HG02981 (cell line): Measurements from ENCODE around the gene TRAT1.
"Not testable (repeated sequence)": the region's sequence is repeated elsewhere in the genome, so short reads cannot be mapped to it uniquely, and the experiment has no call there.

Experiments used
- ATAC-seq: cut with Tn5 transposase; IDR thresholded peaks from one replicate; pipeline ENCODE4 v1.9.1; 2021; ENCODE audit warnings: mild to moderate bottlenecking, moderate library complexity; ENCODE audit not compliant: unreplicated experiment

The TRAT1 gene, protein sequence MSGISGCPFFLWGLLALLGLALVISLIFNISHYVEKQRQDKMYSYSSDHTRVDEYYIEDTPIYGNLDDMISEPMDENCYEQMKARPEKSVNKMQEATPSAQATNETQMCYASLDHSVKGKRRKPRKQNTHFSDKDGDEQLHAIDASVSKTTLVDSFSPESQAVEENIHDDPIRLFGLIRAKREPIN

DNA sequence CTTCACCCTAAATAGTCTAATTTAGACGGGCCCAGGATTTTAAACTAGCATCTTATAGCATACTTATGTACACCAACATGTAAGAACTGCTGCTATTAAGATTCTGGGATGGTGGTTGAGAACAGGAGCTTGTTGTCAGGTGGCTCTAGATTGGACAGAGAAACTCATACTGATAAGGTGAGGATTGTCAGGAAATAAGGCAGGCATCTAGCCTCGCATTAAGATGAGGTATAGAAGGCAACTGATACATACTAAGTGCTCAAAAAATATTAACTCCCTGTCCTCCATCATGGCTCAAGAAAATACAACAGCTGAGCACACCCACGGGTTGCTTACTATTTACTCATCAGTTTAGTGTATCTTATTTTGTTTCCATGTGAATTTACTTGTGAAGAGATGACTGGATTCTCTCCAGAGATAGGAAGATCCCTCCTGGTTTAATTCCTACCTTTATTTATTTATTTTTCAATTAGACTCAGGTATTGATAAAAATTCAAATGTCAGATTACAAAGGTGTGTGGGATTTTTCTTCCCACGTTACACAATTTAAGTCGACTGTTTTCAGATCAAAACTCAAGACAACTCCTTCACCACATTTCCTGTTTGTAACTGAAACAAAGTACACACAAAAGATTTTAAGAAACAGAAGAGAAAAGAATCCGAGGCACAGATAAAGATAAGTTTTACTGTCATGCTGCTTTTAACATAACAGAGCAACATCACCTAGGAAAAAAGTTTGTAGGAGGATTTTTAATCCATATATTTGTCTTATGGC lies at the start of gene TRAT1:
TRAT1 (plus strand) TSS at position 664 of the 775 bp plus-strand sequence. CDS start 142 bp downstream, outside the sequence.
- no peak for ATAC-seq

DNA sequence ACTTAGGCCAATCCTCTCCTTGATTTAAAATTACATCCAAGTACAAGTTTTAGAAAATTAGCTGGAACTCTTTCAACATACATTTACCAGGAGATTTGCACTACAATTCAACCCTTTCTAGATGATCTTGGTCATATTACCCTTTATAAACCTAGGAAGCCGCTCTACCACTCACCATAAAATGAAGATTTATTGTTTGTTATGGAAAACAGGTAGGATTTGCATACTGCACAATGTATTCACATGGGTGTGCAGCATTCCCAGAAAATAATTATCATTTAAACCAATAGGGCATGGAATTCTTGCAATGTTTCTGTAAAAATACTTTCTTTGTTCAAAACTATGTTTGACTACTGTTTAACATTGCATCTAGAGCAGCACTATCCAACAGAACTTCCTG lies 46.9 kb upstream of the TRAT1 start:
- ATAC-seq = no peak

DNA sequence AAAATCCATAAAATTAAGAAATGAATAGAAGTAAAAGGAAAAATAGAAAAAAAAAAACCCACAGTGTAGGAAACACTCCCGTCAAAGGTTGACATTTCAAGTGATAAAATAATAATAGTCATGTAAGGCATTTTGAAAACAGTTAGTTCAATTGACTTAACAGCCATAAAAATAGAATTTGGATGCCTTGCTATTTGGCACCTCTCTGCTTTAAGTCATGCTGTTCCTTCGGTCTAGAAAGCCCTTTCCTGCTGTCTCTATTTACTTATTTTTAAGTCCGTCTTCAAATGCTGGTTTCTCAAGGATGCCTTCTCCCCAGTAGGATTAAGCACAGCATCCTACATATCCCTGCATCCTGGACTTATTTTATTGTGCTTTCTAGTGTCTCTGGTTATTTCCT lies 43.1 kb upstream of the TRAT1 start:
- ATAC-seq = no peak

GRCh38 chr3:108780235-108780634 lies 42.4 kb upstream of the TRAT1 start:
- ATAC-seq = no peak

- no peak for ATAC-seq
Observed at GRCh38 chr3:108791473-108791872, 31.1 kb upstream of the TRAT1 start.

DNA sequence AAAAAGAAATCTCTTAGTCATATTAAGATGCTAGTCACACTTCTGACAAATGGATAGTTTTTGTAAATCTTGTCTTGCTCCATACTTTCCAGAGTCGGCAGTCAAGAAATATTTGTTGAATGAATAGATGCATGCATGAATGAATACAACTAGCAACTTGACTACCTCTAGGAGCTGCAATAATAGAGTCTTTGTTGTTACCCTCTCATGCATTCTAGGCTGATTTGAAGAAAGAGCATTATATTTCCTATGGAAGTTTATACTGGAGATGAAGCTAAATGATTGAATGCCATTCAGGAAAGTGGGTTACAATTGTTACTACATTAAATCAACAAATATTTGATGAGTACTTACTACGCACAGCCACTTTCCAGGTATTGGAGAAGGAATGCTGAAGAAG lies 18.1 kb upstream of the TRAT1 start:
- no peak for ATAC-seq

DNA sequence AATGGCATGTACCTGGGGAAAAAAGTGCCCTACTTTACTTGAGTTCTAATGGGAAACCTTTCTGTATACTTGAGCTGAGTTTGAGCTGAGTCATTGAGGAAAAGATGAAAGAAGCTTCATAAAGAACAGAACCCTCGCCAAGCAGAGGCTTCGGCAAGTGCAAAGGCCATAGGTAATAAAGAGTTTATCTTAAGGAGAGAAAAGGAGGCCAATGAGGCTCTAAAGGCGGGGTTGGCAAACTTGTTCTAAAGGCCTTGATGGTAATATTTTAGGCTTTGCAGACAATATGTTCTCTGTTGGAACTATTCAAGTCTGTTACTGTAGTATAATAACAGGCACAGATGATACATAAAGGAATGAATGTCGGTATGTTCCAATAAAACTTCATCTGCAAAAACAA lies 17.6 kb upstream of the TRAT1 start:
- ATAC-seq = no peak

DNA sequence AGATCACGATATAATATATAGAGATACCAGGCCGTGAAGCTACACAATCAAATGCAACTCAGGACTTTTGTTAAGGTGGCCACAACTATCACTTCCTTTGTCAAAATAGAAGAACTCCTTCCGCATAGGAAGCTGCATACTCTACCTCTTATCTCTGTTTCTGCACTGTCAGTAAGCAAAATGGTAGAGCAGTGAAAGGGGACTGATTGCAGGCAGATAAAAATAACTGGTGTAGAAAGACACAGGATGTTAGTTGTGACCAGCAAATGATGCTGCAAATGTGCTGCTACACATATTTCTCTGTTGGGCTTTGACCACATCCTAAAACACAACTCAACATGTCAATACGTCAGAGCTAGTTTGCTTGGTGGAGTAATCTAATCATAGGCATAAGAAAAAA lies 16.3 kb upstream of the TRAT1 start:
- ATAC-seq = no peak

DNA sequence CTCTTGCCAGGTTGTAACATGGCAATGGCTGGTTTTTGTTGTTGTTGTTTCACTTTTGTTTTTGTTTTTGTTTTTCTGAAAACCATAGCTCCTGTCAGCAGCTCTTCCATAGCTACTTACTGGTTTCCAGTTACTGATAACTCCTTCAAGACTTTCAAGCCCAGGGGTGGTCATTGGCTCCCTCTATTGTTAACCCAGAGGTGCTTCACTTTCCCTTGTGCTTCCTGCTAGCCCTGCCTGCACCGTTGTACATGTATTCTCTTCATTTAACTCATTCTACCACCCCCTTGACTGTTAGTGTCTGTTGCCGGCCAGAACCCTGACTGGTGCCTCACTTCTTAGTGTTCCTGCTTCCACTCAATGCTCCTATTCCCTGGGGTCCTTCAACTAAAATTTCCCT lies 4.2 kb upstream of the TRAT1 start:
- ATAC-seq = peak; percentile 76

DNA sequence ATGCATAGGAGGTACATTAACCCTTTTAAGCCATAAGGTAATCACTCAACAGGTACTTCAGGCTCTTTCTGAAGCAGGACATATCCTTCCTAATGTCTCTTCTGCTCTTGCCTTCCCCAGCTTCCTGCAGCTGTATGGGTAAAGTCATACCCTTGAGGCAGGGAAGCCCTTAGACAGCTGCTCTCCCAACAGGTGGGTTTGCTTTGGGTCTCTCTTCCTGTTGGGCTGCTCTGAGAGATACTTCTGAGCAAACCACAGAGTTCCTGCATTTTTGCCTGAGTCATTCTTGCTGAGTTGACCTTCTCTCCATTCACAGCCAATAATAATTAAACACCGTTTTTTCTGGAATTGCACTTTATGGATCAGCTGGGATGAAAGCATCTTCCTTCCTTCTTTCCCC lies 2.0 kb upstream of the TRAT1 start:
- no peak for ATAC-seq

- ATAC-seq = no peak
Observed at GRCh38 chr3:108823227-108823626, 641 bp downstream of the TRAT1 start.

GRCh38 chr3:108823803-108824202 lies 1.2 kb downstream of the TRAT1 start:
- ATAC-seq = not testable (repeated sequence)

- ATAC-seq = no peak
Observed at GRCh38 chr3:108826309-108827187, 4.0 kb downstream of the TRAT1 start.

- no peak for ATAC-seq
Observed at GRCh38 chr3:108830381-108830780, 7.8 kb downstream of the TRAT1 start.

GRCh38 chr3:108830991-108831614 lies 8.5 kb downstream of the TRAT1 start:
- ATAC-seq = no peak

- no peak for ATAC-seq
Observed at GRCh38 chr3:108833611-108834010, 11.0 kb downstream of the TRAT1 start.

- ATAC-seq = no peak
Observed at GRCh38 chr3:108834551-108834950, 12.0 kb downstream of the TRAT1 start.

DNA sequence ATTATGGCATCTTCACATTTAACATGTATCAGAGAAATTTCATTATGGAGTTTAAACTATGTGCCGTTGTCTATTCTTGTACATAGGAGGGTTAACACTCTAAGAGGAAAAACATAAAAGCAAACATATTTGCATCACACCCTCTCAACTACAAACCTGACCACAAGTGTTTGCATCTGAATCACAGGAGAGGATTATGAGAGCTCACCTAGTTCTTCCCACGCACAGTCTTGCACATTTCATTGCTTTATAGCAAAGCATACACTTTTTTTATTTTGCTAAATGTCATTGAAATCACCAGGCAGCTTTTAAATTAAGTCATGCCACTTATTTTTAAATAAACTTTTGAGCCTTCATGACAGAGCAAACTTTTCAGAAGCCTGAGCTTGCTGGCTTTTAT lies 12.5 kb downstream of the TRAT1 start:
- no peak for ATAC-seq

GRCh38 chr3:108838436-108838835 lies 15.8 kb downstream of the TRAT1 start:
- no peak for ATAC-seq

GRCh38 chr3:108845709-108846293 lies 23.2 kb downstream of the TRAT1 start:
- no peak for ATAC-seq

- ATAC-seq = no peak
Observed at GRCh38 chr3:108847187-108847586, 24.6 kb downstream of the TRAT1 start.
